BJ (cell line): ENCODE data around the gene GPR61. TPM values are rescaled to one million over a fixed set of nuclear protein-coding genes. Genes with fewer than 3 reads are reported as not detected.
A peak's percentile ranks its signal among the peaks of the same experiment; 100 is the strongest.

ENCODE experiments used
- CTCF ChIA-PET: fragments of 350-600 bp; formaldehyde crosslinking; extraction: SDS; loops from one replicate; lab custom pipeline; 2021; ENCODE audit warnings: antibody characterized with exemption, inconsistent platforms; lab: Yijun Ruan, JAX
- POLR2A ChIA-PET: fragments of 300-600 bp; sonication (Branson Sonifier 250); formaldehyde crosslinking; extraction: SDS; loops from one replicate; lab custom pipeline; 2021; ENCODE audit warnings: antibody characterized with exemption; lab: Charles Lee
- DNase-seq: peaks from one replicate; pipeline ENCODE4 v3.0.0-alpha.2; 2011; ENCODE audit warnings: low read depth
- H3K27me3 ChIP-seq: 2 replicates; pipeline ENCODE4 v1.6.0; 2011; ENCODE audit warnings: low read length; ENCODE audit not compliant: control insufficient read depth, insufficient read depth
- H3K36me3 ChIP-seq: 2 replicates; pipeline ENCODE4 v1.5.1; 2011; ENCODE audit warnings: low read length; ENCODE audit not compliant: control insufficient read depth, insufficient read depth
- H3K4me3 ChIP-seq: 2 replicates; pipeline ENCODE4 v1.5.1; 2011; ENCODE audit warnings: low read depth, mild to moderate bottlenecking, control low read depth, low read length
- CTCF ChIP-seq: IDR thresholded peaks from 2 replicates; pipeline ENCODE4 v1.5.1; 2011; ENCODE audit warnings: low read depth, mild to moderate bottlenecking, control low read depth, inconsistent platforms, low read length, moderate library complexity; ENCODE audit not compliant: insufficient read depth
- polyA plus RNA-seq: library from polyadenylated mRNA; depleted of rRNA; stranded (reverse); fragments of >200 nt; gene quantifications from 2 replicates; pipeline ENCODE4 v1.2.3, GENCODE V29; 2011

Gene GPR61
- polyA plus RNA-seq, 1 experiment: not detected

DNA sequence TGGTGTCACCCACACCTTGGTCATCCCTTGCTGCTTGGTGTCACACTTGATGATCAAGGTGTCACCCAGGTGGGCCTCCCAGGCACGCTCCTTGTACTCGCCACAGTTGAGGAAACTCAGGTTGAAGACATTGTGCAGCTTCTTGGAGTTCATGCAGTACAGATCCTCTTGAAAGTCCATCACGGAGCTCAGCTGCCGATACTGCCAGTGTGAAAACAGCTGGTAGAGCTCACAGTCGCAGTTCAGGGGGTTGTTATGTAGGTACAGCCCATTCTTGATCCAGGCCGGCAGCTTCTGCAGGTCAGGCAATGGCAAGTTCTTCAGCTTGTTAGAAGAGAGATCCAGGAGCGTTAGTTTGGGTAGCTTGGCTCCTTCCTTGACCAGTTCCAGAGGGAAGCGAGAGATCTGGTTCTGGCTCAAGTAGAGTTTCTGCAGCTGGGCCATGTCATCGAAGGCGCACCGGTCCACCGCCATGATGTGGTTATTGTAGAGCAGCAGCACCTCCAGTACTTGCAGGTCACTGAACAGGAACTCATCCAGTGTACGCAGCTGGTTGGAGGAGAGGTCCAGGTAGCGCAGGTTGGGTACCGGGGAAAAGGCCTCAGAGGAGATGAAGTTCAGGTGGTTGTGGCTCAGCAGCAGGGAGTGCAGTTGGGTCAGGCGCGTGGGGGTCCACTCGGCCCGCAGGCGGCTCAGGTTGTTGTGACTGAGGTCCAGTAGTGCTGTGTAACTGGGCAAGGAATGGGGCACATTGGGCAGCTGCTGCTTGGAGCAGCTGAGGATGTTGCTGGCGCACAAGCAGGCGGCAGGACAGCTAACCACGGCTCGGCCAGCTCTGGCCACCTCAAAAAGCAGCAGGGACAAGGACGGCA, 31.4 kb upstream of the GPR61 start:
- no peaks in the 10 kb centered on the region for H3K36me3 ChIP-seq
- ChIA-PET POLR2A (interaction anchor here (0.6 kb wide), 1 partner anchor 11 kb away, joined by 3 read pairs; no protein-coding TSS in a partner anchor), CTCF (interaction anchor here (1.2 to 32.2 kb wide), 5 partner anchors 10 to 26 kb away, joined by 3 to 1371 read pairs (median 6); partner anchors contain the start of gene GPR61)
- no peak overlapping the region for H3K4me3 ChIP-seq
- no peak for DNase-seq
- H3K27me3 ChIP-seq: no peaks in the 10 kb centered on the region
- no peak for TF ChIP-seq CTCF

- no peak for TF ChIP-seq CTCF
- ChIA-PET CTCF (interaction anchor here (2.2 to 32.2 kb wide), 3 partner anchors 10 to 25 kb away, joined by 6 to 1371 read pairs (median 29); partner anchors contain the start of gene GPR61), POLR2A (no interaction called here)
- H3K27me3 ChIP-seq: no peaks in the 10 kb centered on the region
- no peak for DNase-seq
- H3K36me3 ChIP-seq: no peaks in the 10 kb centered on the region
- H3K4me3 ChIP-seq: peak overlapping the region; percentile 60
Measured at GRCh38 chr1:109508873-109509175, 30.8 kb upstream of the GPR61 start.

GRCh38 chr1:109509176-109510134, 30.2 kb upstream of the GPR61 start, which contains the start of gene AMIGO1:
Gene AMIGO1 (minus strand): TSS chr1:109509727. CDS start chr1:109508912, 815 bp downstream.
- POLR2A ChIA-PET: interaction anchor here (0.8 kb wide), 1 partner anchor 51 kb away, joined by 6 read pairs; no protein-coding TSS in a partner anchor
- Histone ChIP-seq H3K36me3 (no peaks in the 10 kb centered on the region), H3K27me3 (no peaks in the 10 kb centered on the region), H3K4me3 (peak within 1 kb of the TSS; percentile 60)
- DNase-seq: no peak
- no peak for TF ChIP-seq CTCF
- CTCF ChIA-PET: interaction anchor here (1.0 to 32.2 kb wide), 5 partner anchors 11 to 246 kb away, joined by 3 to 1371 read pairs (median 6); partner anchors contain the start of genes CYB561D1 and GPR61

DNA sequence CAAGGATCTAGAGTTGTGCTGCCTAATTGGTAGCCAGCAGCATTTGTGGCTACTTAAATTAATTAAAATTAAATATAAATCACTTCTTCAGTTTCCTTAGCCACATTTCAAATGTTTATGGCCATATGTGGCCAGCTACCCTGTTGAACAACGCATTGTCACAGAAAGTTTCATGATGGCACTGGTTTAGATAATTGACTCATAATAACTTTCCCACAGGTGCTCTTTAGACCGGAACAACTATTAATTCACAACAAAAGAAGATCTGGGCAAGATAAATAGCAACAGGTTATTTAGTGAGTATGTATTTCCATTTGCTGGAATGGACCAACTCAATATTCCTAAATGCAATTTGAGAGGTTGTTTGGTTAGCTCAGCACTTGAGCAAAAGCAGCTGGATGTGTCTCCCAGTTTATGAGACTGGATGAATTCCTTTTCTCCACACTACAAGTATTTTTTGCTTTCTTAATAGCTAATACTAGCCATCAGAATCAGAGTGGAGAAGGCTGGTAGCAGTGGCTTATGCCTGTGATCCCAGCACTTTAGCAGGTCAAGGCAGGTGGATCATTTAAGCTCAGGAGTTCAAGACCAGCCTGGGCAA, 26.5 kb upstream of the GPR61 start:
- CTCF ChIA-PET: interaction anchor here (0.7 to 32.2 kb wide), 4 partner anchors 13 to 471 kb away, joined by 3 to 1371 read pairs (median 22); partner anchors contain the start of genes AHCYL1 and GPR61

More for the DNA sequence above, 26.5 kb upstream of the GPR61 start:
- DNase-seq: no peak
- POLR2A ChIA-PET: no interaction called here
- Histone ChIP-seq H3K36me3 (no peaks in the 10 kb centered on the region), H3K27me3 (no peaks in the 10 kb centered on the region), H3K4me3 (no peak overlapping the region)
- TF ChIP-seq CTCF: no peak
